Mesodermal cell (in vitro differentiated cells): ENCODE results near the gene ACOX1.

Source experiments
- H3K27ac ChIP-seq: 2 replicates; pipeline ENCODE4 v1.7.0; 2013; ENCODE audit warnings: mild to moderate bottlenecking, low read depth, low read length, moderate library complexity; ENCODE audit not compliant: severe bottlenecking
- H3K36me3 ChIP-seq: 2 replicates; pipeline ENCODE4 v1.7.1; 2013; ENCODE audit warnings: mild to moderate bottlenecking, low read length, moderate library complexity; ENCODE audit not compliant: control insufficient read depth, insufficient read depth
- H3K4me1 ChIP-seq: one replicate; pipeline ENCODE4 v1.7.1; 2013; ENCODE audit warnings: mild to moderate bottlenecking, low read length; ENCODE audit not compliant: insufficient read depth, control insufficient read depth, poor library complexity, severe bottlenecking
- H3K4me3 ChIP-seq: 2 replicates; pipeline ENCODE4 v1.7.0; 2013; ENCODE audit warnings: low read length, control low read depth, mild to moderate bottlenecking; ENCODE audit not compliant: insufficient read depth, poor library complexity, severe bottlenecking; ENCODE audit errors: extremely low read depth
- H3K9me3 ChIP-seq: 2 replicates; pipeline ENCODE4 v1.7.1; 2013; ENCODE audit warnings: mild to moderate bottlenecking, low read length, moderate library complexity; ENCODE audit not compliant: control insufficient read depth
- WGBS, 2 experiments: methylation state at CpG; one replicate each; pipeline ENCODE4 v1.1.5; 2013; ENCODE audit warnings: missing lambda C conversion rate in 2 of 2; ENCODE audit not compliant: insufficient coverage in 2 of 2; 5-methylcytosine and 5-hydroxymethylcytosine counted together

The ACOX1 gene

DNA sequence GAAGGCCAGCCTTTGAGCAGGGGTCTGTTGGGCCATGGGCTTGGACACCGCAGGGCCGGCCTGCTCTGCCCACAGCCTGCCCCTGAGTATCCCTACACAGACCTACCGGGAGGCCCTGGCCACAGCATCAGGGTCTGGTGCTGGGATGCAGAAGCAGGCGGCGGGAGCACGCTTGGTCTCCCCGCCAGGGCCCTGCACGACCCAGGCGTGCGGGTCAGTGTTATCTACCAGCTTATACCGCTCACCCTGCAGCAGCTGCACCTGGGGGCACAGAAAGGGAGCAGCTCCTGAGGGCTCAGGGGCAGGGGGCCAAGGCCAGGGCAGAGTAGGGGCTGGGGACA is 39.3 kb upstream of the ACOX1 start:
- no peaks in the 10 kb centered on the region for H3K36me3 ChIP-seq
- H3K4me1 ChIP-seq: peaks cover 8% of the 10 kb centered on the region
- no peak overlapping the region for H3K27ac ChIP-seq
- WGBS, 2 experiments: 90 to 98% methylated on average over 6 to 9 of the region's 11 CpGs
- H3K9me3 ChIP-seq: no peaks in the 10 kb centered on the region
- no peak overlapping the region for H3K4me3 ChIP-seq

DNA sequence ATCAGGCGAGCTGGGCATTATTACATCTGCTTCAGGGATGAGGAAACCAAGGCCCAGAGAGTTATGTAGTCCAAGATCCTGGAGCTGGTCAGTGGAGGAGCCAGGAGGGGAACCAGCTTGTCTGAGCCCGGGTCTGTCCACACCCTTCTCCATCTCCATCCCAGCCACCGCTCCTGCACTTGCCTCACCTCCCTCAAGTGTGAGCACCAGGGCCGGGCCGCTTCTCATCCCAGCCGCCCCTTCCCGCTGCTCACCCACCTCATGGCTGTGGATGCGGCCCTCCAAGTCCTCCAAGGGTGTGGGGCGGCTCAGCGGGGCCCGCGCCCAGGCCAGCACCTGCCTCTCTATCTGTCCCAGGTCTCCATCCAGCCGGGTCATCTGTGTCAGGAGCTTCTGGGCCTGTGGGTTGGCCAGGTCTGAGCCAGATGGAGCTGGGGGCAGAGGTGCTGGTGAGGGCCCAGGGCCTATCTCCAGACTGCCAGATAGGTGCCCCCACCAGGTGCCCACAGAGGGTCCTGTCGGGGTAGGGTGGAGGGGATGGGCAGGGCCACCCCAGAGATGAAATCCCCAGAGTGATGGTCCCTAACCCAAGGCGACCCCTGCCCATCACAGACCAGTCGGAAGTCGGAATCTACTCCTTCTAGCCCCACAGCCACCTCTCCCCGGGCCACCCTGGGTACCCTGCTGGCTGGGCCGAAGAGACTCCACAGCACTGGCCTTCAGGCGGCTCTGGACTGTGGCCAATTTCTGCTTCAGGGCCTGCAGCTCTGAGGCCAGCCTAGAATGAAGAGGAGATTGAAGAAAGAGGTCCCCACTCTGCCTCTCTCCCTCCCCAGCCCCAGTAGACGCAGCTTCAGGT is 38.7 kb upstream of the ACOX1 start:
- Histone ChIP-seq H3K36me3 (no peaks in the 10 kb centered on the region), H3K9me3 (no peaks in the 10 kb centered on the region), H3K4me3 (no peak overlapping the region), H3K4me1 (peaks cover 10% of the 10 kb centered on the region), H3K27ac (no peak overlapping the region)
- WGBS, 2 experiments: 92 to 96% methylated on average over 16 to 17 of the region's 21 CpGs

DNA sequence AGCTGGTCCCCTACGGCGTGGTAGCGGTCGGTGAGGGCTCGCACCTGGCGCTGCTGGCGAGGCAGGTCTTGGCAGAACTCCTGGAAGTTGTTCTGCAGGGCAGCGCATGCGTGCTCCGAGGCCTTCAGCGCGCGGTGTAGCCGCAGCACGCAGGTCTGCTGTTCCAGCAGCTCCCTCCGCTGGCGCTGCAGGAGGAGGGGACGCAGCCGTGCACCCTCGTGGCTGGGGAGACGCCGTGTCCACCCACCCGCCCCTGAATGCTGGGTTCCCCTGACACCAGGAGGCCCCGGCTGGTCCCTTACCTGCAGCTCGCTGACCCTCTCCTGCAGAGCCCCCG is 35.9 kb upstream of the ACOX1 start:
- peaks cover 10% of the 10 kb centered on the region for H3K4me1 ChIP-seq
- H3K9me3 ChIP-seq: no peaks in the 10 kb centered on the region
- H3K4me3 ChIP-seq: no peak overlapping the region
- no peak overlapping the region for H3K27ac ChIP-seq
- H3K36me3 ChIP-seq: no peaks in the 10 kb centered on the region
- 92 to 93% methylated on average over 24 to 26 of the region's 26 CpGs for WGBS, 2 experiments

- Histone ChIP-seq H3K36me3 (no peaks in the 10 kb centered on the region), H3K4me3 (no peak overlapping the region), H3K4me1 (peaks cover 10% of the 10 kb centered on the region), H3K27ac (no peak overlapping the region), H3K9me3 (no peaks in the 10 kb centered on the region)
- 39 to 44% methylated on average over 18 to 19 of the region's 19 CpGs for WGBS, 2 experiments
Observed at GRCh38 chr17:76014100-76014924, 35.3 kb upstream of the ACOX1 start.

DNA sequence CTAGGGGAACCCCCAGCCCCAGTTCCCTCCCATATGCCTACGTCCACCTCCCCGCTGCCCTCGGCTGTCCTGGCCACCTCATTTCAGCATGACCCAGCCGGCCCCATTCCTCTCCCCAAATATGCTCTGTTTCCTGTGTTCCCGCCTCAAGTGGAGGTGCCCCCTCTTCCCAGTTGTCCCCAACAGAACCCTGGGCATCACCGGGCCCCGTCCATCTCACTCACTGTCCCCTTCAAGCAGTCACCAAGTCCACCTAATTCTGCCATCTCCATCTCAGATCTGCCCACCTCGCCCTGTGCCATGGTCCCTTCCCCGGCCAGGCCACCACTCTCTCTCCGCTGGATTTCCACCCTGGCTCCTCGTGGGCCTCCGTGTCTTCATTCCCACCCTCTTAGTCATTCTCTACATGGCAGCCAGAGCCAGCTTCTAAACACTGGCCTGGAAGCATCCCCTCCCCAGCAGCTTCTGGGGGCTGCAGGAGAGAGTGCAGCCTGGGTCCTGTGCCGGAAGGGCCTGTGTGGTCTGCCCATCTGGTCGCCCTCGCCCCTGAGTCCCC is 34.5 kb upstream of the ACOX1 start:
- H3K4me3 ChIP-seq: no peak overlapping the region
- 90 to 93% methylated on average over 15 of the region's 15 CpGs for WGBS, 2 experiments
- no peaks in the 10 kb centered on the region for H3K36me3 ChIP-seq
- H3K4me1 ChIP-seq: peaks cover 10% of the 10 kb centered on the region
- no peak overlapping the region for H3K27ac ChIP-seq
- H3K9me3 ChIP-seq: no peaks in the 10 kb centered on the region

- H3K27ac ChIP-seq: no peak overlapping the region
- H3K36me3 ChIP-seq: no peaks in the 10 kb centered on the region
- H3K9me3 ChIP-seq: no peaks in the 10 kb centered on the region
- 83 to 90% methylated on average over 4 to 5 of the region's 5 CpGs for WGBS, 2 experiments
- H3K4me3 ChIP-seq: no peak overlapping the region
- peaks cover 10% of the 10 kb centered on the region for H3K4me1 ChIP-seq
Observed at GRCh38 chr17:76011951-76012350, 33.0 kb upstream of the ACOX1 start.

DNA sequence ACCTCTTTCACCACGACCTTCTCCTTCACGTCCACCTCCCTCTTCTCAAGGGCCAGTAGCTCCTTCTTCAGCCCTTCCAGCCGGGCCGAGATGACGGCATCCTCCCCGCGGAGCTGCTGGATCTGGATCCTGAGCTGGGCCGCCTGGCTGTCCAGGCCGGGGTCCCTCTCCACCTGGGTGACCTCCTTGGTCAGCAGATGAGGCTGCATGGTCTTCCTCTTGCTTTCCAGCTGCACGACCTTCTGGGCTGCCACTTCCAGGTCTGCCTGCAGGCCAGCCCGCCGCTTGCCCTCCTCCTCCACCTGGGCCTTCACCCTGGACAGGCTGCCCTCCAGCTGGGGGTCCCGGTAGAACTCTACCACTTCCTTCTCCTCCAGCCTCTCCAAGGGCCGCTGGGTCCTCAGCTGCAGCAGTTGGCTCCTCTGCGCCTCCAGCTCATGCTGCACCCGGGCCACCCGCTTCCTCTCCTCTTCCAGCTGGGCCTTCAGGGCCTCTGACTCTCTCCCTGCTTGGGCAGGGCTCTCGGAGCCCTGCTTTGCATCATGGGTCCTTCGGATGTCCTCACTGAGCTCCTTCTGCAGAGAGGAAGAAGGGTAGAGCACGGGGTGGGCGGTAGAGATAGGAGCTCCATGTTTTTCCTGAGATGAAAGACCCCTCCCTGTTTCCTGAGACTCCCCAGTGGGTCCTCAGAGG is 31.1 kb upstream of the ACOX1 start:
- no peaks in the 10 kb centered on the region for H3K9me3 ChIP-seq
- H3K27ac ChIP-seq: no peak overlapping the region
- WGBS, 2 experiments: 91 to 95% methylated on average over 17 to 19 of the region's 21 CpGs
- peaks cover 12% of the 10 kb centered on the region for H3K4me1 ChIP-seq
- H3K4me3 ChIP-seq: no peak overlapping the region
- H3K36me3 ChIP-seq: no peaks in the 10 kb centered on the region

DNA sequence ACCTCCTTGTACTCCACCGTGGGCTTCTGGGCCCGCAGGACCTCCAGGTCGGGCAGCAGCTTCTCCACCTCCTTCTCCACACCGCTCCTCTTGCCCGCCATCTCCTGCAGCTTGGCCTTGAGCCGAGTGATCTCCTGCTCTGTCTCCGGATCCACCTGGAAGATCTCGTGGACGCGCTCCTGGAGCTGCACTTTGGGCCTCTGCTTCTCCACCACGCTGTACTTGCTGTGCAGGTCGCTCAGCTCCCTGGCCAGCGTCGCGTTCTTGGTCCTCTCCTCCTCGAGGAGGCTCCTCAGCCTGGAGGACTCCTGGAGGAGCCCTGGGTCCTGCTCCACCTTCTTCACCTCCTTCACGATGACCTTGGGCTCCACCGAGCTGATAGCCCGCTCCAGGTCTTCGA is 30.5 kb upstream of the ACOX1 start:
- H3K4me3 ChIP-seq: no peak overlapping the region
- 94 to 96% methylated on average over 20 of the region's 20 CpGs for WGBS, 2 experiments
- H3K4me1 ChIP-seq: peaks cover 19% of the 10 kb centered on the region
- H3K27ac ChIP-seq: no peak overlapping the region
- no peaks in the 10 kb centered on the region for H3K36me3 ChIP-seq
- H3K9me3 ChIP-seq: no peaks in the 10 kb centered on the region

GRCh38 chr17:76008630-76009425 is 29.9 kb upstream of the ACOX1 start:
- Histone ChIP-seq H3K4me1 (peaks cover 16% of the 10 kb centered on the region), H3K36me3 (no peaks in the 10 kb centered on the region), H3K27ac (no peak overlapping the region), H3K9me3 (no peaks in the 10 kb centered on the region), H3K4me3 (no peak overlapping the region)
- WGBS, 2 experiments: 89 to 95% methylated on average over 56 of the region's 56 CpGs

- 94% methylated on average over 32 to 36 of the region's 36 CpGs for WGBS, 2 experiments
- Histone ChIP-seq H3K4me3 (no peak overlapping the region), H3K4me1 (peaks cover 10% of the 10 kb centered on the region), H3K27ac (no peak overlapping the region), H3K9me3 (no peaks in the 10 kb centered on the region), H3K36me3 (no peaks in the 10 kb centered on the region)
Observed at GRCh38 chr17:76008208-76008607, 29.2 kb upstream of the ACOX1 start.
